GM23248 (cell line): ENCODE data around the gene SEPTIN2.

ENCODE experiments used
- EZH2 ChIP-seq: fragments of 200-600 bp; sonication (generic); IDR thresholded peaks from 2 replicates; pipeline ENCODE4 v1.6.1; 2018; ENCODE audit warnings: antibody characterized with exemption, mild to moderate bottlenecking; ENCODE audit not compliant: insufficient read depth, poor library complexity, severe bottlenecking
- EZH2phosphoT487 ChIP-seq: fragments of 200-600 bp; sonication (generic); IDR thresholded peaks from 2 replicates; pipeline ENCODE4 v1.6.1; 2018; ENCODE audit warnings: antibody characterized with exemption, moderate library complexity, mild to moderate bottlenecking, low read depth; ENCODE audit not compliant: insufficient read depth

DNA sequence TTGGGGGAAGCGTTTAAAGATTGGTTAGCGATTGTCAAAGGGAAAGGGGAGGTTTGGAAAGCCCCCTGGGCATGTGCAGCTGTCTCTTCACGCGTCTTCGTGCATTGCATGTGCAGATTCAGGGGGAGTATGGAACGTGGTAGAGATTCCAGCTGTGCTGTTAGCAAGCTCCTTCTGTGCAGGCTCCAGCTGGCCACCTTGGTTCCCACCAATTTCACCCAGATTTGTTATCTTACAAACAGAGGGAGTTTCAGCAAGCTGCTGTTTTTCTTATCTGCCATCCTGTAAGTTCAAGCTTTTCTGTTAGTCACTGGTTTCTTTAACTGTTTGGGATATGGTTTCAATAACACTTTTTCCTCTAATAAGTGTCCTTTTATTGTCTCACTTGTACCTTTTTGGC, 70.8 kb downstream of the SEPTIN2 start:
- TF ChIP-seq EZH2phosphoT487 (no peak), EZH2 (no peak)
